ENCODE measurements around the gene C22orf31.
A peak's percentile ranks its signal among the peaks of the same experiment; 100 is the strongest.
"Not testable (repeated sequence)": the region's sequence is repeated elsewhere in the genome, so short reads cannot be mapped to it uniquely, and the experiment has no call there.

C22orf31 gene

DNA sequence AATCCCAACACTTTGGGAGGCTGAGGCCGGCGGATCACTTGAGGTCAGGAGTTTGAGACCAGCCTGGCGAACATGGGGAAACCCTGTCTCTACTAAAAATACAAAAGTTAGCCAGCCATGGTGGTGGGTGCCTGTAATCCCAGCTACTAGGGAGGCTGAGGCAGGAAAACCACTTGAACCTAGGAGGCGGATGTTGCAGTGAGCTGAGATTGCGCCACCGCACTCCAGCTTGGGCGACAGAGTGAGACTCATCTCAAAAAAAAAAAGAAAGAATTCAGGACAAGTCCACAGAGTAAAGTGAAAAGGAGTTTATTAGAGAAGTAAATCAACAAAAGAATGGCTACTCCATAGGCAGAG, 21.9 kb upstream of the C22orf31 start:
- in situ Hi-C loops (cut with HindIII; ENCODE audit: low pct_ligation_motif_present, low pct_unique_long_range_greater_than_20kb, low sequenced_read_pairs); DNase-seq: not testable (repeated sequence)

DNA sequence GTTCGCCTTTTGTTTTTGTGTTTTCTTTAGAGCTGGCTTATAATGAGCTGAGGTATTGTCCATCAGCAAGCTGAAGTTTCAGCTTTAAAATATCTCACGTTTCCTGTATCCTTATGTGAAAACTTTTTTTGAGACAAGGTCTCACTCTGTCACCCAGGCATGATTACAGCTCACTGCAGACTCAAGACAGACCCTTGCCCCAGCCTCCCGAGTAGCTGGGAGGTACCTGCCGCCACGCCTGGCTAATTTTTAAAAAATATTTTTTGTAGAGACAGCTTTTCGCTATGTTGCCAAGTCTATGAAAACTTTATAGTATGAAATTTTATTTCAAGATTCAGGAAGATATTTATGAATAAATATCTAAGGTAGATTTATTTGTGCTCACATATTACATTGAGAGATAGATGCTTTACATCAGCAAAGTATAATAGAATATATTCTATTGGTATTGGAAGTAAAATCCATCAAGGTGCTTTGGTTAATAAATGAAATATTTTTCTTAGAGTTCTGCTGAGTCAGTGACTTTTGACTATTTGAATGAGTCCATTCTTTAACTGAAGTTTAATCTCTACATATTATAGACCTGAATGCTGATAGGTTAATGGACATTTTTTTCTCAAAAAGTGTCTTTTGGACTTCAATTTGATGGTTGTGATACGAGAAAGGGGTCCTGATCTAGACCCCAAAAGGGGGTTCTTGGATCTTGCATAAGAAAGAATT, 21.4 kb upstream of the C22orf31 start:
- in situ Hi-C loops (cut with HindIII; ENCODE audit: low pct_ligation_motif_present, low pct_unique_long_range_greater_than_20kb, low sequenced_read_pairs): no loop called here
- no peak for DNase-seq

DNA sequence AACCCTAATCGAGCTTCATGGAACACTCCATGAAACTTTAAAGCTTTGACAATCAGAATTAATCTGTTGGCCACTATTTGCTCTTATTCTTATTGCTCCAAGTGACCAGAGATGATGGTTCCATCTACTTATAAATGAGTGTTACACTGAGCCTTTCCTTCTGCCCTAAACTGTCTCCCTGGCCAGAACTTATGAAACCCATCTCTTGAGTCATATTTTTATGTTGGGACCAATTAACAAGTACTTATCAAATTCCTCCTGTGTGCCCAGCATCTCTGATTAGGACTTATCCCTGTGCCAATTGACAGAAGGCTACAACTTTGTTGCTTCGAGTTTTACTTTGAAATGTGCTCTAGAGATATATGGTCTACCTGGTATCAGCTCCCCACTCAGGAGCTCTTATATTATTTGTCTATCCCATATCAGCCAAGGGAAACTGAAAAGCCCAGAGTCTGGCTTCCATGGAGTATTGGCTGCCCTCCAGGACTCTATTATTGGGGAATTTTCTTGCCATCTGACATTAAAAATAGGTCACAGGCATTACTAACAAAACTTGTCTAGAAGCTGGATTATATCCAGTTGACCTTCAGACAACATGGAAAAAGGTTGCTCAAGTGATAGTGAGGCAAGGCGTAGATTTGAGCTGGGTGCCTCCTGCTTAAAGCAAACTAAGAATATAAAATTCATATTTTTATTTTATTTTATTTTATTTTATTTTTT, 20.0 kb upstream of the C22orf31 start:
- in situ Hi-C loops (cut with HindIII; ENCODE audit: low pct_ligation_motif_present, low pct_unique_long_range_greater_than_20kb, low sequenced_read_pairs): no loop called here
- DNase-seq: no peak

DNA sequence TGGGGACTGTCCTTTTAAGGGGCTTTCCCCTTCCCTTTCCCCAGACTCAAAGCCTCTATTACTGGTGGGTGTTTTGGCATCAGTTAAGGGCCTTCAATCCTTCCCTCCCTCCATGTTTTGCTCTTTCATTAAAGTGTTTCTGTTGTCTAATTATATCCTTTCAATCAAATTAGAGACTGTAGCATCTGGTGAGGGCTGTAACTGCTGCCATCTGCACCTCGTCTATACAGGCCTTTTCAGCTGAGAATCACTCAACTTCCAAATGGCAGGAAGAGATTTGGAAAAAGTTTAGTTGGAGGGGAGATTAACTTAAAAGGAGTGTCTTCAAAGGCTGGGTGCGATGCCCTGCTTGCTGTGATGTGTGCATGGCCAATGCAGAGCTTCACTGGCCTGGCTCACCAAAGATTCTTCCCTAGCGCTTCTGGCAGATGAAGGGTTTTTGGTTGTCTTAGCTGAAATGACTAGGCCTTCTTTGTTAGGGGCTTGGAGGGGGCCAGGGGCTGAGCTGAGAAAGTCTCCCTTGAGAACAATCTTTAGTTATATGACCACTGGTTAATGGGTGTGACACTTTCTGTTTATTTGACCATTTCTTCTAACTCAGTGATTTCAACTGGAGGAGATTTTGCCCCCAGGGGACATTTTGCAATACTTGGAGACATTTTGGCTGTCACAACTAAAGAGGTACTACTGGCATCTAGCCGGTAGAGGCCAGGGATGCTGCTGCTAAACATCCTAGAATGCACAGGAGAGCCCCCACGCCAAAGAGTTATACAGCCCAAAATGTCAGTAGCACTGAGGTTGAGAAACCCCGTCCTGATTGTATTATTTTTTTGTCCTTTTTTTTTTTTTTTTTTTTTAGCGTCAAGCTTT, 18.7 kb upstream of the C22orf31 start:
- in situ Hi-C loops (cut with HindIII; ENCODE audit: low pct_ligation_motif_present, low pct_unique_long_range_greater_than_20kb, low sequenced_read_pairs): no loop called here
- no peak for DNase-seq

DNA sequence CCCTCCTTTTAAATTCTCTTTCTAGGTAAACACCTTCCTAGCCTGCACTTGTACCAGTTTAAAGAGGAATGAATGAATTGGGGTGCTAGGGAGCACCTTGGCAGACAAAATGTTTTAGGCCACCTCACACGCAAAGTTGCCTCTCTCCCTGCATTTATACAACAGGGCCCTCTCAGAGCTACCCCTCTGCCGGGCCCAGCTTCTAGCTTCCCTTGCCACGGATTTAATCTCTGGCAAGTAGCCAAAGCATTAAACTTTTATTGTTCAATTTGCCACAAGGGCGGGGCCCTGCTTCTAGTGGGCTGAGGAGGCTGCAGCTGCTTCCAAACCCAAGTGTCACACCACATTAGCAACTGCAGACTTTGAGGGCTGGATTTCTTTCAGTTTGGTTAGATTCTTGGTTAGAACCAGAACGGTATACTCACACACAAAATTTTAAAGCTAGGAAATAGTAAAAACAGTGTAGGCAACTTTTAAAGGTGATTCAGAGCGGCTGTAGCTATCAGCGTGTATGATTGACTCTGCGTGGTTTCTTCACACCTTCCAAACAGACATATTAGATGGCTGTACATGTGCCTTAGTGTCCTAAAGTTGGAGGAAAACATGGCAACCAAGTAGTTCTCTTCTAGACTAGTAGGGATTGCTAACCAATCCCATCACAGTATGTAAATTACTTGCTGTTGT, 17.7 kb upstream of the C22orf31 start:
- no peak for DNase-seq
- in situ Hi-C loops (cut with HindIII; ENCODE audit: low pct_ligation_motif_present, low pct_unique_long_range_greater_than_20kb, low sequenced_read_pairs): no loop called here

DNA sequence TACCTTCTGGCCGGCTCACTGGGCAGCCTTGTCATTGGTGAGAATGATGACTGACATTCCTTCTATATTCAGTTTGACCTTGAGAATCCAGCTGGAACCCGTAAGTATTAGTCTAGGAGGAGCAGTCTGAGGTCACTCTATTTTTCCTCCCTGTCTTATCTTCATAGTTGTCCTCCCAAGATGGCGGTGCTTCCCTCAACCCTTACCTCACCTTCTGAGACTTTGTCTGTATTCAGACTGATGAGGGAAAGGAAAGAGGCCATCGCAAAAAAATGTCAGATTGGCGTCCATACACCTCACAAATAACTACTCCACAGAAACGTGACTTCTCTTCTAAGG, 17.2 kb upstream of the C22orf31 start:
- in situ Hi-C loops (cut with HindIII; ENCODE audit: low pct_ligation_motif_present, low pct_unique_long_range_greater_than_20kb, low sequenced_read_pairs): no loop called here
- DNase-seq: no peak

DNA sequence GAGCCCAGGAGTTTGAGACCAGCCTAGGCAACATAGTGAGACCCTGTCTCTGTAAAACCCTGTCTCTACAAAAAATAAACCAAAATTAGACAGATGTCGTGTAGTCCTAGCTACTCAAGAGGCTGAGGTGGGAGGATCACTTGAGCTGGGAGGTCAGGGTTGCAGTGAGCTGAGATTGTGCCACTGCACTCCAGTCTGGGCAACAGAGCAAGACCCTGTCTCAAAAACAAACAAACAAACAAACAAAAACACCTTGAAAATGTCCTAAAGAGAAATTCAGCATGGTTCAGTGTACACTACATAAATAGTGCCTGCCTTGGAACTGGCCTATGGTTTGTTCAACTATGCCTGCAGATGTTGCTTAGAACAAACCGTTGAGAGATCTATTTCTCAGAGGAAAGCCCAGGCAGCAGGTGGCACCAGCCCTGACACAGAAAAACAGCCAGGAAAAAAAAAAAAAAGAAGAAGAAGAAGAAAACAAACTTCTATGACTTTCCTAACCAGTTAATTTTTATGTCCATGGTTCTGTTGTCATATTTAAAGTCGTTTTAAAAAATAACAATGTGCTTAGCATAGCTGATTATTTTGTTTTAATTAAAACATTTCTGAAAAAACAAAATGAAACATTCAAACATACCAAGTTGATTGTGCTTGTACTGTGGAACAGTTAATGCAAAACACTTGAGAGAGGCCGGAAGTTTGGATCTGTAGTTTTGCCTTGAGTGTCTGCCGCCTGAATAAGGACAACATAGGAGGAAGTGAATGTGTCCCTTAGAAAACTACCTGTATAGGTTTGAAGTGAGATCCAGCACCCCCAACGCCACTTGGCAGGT, 16.6 kb upstream of the C22orf31 start:
- DNase-seq: no peak
- in situ Hi-C loops (cut with HindIII; ENCODE audit: low pct_ligation_motif_present, low pct_unique_long_range_greater_than_20kb, low sequenced_read_pairs): no loop called here

DNA sequence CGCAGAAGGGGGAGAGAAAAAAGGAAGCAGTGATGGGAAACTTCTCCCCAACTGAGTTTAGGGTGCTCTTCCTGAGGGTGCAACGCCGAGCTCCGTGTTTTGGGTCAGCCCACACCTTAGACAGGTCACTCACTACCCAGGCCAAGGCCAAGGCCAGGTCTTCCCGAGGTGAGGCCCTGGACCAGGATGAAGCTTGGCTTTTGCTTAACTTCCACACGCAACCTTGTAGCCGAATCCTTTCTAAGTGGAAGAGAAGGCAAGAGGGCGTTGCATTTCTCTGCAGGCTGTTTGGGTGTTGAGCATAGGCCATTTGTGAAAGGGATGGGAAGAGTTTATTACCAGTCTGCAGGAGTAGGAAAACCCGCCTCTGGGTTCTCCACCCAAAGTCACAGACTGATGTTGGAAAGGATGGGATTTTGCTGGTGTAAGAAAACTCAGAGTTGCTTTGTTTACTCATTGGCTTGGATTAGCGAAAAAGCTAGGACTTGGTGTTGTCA, 12.7 kb upstream of the C22orf31 start:
- DNase-seq: no peak
- in situ Hi-C loops (cut with HindIII; ENCODE audit: low pct_ligation_motif_present, low pct_unique_long_range_greater_than_20kb, low sequenced_read_pairs): no loop called here

DNA sequence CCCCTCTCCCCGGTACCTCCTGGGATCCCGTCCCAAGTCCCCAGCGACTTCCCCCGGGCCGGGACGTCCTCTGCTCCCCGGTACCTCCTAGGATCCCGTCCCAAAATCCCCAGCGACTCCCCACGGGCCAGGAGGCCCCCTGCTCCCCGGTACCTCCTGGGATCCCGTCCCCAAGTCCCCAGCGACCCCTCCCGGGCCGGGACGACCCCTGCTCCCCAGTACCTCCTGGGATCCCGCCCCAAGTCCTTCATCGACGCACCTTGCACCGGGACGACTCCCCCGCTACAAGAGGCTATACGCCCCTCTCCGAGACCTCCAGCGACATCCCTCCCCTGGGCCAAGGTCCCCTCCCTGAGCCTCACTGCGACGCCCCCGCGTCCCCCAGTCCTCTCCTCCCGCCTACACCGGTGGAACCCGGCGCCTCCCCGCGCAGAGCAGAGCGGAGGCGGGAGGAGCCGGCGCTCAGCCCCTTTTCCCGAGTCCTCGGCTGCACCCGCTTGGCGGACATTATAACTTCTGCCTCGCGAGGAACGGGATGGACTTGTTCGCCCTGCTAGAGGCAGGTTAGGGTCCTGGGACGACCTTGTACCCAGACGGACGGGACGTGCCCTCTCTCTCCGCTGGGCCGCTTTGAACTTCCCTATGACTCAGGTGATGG, 12.1 kb upstream of the C22orf31 start:
- in situ Hi-C loops (cut with HindIII; ENCODE audit: low pct_ligation_motif_present, low pct_unique_long_range_greater_than_20kb, low sequenced_read_pairs): no loop called here
- DNase-seq: peak; percentile 23

DNA sequence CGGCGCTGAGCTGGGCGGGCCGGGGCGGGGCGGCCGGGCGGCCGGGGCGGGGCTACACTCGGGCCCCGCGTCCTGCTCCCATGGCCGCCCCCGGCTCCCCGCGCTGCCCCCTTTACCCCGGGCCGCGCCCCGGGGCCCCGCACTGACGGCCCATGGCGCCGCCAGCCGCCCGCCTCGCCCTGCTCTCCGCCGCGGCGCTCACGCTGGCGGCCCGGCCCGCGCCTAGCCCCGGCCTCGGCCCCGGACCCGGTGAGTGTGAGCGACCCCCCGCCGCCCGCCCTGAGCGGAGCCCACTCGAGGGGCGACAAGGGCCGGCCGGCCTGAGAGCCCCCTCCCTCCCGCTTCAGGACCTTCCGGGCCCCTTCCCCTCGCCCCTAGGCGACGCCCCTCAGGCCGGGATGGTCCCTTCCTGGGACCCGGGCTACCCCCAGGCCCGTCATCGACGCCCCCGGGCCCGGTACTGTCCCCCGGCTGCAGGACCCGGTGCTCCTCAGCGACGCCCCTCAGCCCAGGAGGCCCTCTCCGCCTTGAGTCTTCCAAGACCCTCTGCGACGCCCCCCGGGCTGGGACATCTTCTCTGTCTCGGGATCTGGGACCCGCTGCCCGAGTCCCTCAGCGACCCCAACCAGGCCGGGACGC, 11.5 kb upstream of the C22orf31 start, which contains the start of gene KREMEN1:
Gene KREMEN1, plus strand, starts transcription at position 57 of the 639 bp plus-strand sequence. Its CDS starts 96 bp downstream, at position 153.
- in situ Hi-C loops (cut with HindIII; ENCODE audit: low pct_ligation_motif_present, low pct_unique_long_range_greater_than_20kb, low sequenced_read_pairs): no loop called here
- no peak for DNase-seq

DNA sequence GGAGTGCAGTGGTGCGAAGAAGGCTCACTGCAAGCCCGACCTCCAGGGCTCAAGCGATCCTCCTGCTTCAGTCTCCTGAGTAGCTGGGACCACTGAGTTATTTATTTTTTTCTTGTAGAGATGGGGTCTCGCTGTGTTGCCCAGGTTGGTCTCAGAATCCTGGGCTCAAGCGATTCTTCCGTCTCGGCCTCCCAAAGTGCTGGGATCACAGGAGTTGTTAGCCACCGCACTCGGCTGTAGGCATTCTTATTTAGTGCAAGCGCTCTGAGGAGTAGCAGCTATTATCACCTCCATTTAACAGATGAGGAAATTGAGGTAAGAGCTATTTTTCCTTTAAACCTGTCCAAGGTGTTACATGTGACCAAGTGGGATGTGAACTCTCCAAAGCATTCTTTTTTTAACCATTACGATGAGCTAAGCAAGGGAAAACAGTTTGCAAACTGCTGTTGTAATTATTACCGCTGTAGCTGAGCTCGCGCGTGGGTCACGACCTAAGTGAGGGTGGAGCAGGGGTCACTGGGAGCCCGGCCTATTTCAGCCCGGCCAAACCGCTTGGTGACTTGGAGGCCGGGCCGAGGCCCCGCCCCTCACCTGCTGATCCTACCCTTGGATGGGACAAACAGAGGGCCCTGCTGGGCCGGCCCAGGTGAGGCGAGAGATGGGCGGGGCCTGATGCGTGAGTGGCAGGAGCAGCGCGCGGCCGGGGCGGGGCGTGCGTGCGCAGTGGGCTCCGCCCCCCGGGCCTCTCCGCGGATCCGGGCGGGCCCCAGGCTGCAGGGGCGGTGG, 10.8 kb upstream of the C22orf31 start:
- in situ Hi-C loops (cut with HindIII; ENCODE audit: low pct_ligation_motif_present, low pct_unique_long_range_greater_than_20kb, low sequenced_read_pairs): no loop called here
- peak; percentile 72 for DNase-seq

DNA sequence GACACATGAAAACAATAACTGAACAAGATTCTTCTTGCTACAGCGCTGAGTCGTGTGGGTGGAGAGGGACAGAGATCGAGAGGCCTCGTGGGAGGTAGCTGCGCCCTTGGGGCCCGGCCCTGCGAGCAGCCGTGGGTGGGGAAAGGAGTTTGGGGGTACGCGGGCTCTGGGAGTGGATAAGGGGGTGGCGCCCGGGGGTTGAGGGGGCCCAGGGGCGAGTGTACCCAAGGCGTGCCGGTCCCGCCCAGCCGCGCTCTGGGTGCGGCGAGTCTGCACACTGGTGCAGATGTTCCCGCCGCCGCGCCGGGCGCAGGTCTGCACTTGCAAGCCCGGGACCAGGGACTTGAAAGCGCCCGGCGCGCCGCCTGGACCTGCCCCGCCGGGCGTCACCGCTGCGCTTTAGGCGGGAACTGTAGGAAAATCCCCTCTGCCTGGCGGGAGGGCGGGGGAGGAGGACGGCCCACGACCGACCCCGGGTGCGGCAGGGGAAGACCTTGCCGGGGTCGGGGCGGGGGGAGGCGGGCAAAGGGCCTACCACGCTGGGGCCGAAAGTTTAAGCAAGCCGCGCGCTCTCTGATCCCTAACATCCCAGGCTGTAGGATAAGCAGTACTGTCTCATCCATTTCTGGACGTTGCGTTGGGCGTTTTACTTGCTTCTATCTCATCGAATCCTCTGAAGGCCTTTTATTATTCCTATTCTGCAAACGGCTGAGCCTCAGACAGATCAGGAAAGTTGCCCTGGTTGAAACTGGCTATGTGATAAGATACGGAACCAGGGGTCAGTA, 9.8 kb upstream of the C22orf31 start:
- in situ Hi-C loops (cut with HindIII; ENCODE audit: low pct_ligation_motif_present, low pct_unique_long_range_greater_than_20kb, low sequenced_read_pairs): no loop called here
- no peak for DNase-seq

DNA sequence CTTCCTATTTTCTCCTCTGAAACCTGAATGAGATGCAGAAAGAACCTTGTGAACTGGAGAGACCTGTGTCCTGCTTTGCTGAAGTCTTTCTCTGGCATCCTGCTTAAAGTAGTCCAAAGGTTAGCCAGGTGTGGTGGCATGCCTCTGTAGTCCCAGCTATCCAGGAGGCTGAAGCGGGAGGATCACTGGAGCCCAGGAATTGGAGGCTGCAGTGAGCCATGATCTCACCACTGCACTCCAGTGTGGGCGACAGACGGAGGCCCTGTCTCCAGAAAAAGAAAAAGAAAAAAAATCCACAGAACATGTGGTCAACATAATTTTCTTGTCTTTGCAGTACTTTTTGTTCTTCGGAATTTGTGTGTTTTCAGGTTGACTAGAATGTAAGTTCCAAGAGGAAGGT, 8.9 kb upstream of the C22orf31 start:
- in situ Hi-C loops (cut with HindIII; ENCODE audit: low pct_ligation_motif_present, low pct_unique_long_range_greater_than_20kb, low sequenced_read_pairs): no loop called here
- DNase-seq: no peak

DNA sequence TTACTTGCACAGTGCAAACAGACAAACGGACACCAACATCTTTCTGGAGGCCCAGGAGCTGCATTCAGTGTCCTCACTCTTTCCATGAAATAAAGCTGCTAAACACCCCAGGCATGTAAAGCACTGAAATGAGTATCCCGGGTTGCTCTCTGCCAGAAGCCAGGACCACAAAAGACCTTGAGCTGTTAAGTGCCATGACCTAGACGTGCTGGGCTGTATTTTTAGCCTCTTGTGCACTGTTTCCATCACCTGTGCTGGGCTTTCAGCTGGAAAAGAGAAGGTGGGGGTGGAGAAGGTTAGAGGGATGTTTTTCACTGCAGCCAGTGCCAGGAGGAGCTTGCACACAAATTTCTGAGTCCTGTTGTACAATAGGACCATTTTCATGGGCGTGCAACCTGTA, 7.8 kb upstream of the C22orf31 start:
- in situ Hi-C loops (cut with HindIII; ENCODE audit: low pct_ligation_motif_present, low pct_unique_long_range_greater_than_20kb, low sequenced_read_pairs): no loop called here
- no peak for DNase-seq

DNA sequence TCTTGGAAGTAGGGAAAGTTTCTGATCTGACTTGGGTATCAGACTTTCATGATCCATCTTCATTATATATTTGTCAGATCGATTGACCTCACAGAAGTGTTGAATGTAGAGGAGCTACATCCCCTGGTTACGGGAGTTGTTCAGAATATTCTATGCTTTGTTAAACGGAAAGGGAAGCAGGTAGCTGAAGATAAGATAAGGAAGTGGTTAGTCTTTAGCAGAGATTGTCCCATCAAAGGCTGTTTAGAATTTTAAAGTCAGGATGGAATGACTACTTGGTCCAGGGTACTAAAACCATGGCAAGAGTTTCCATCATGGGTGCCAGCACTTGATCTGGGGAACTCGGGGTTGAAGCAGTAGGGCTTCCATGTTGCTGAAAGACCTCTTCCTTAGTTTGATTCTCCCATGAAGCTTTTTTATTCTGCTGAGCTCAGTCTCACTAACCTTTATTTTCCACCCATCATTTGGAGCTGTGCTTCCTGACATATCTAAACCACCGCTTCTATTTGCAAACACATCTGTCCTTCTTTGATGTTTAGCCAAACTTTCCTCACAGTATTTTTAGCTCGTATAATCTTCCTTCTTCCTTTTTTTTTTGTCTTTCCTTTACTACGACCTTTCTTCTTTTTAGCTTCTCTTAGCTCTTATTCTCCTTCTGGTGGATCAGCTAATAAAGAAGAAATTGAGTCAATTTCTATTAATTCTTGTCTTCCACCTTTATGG, 4.0 kb upstream of the C22orf31 start:
- in situ Hi-C loops (cut with HindIII; ENCODE audit: low pct_ligation_motif_present, low pct_unique_long_range_greater_than_20kb, low sequenced_read_pairs): no loop called here
- DNase-seq: no peak
